Lower leg skin (tissue), 3 donors: Measurements from ENCODE around the gene RNF144A.

Experiments
- CTCF ChIP-seq, 3 donors: fragments of 450-650 bp; IDR thresholded peaks; one replicate each; pipeline ENCODE4 v1.5.1; 2016; ENCODE audit warnings: antibody characterized with exemption in 3 of 3, mild to moderate bottlenecking in 3 of 3, moderate library complexity in 2 of 3
- POLR2A ChIP-seq, 2 donors: fragments of 450-650 bp; IDR thresholded peaks; one replicate each; pipeline ENCODE4 v1.6.1; 2016 to 2017; ENCODE audit warnings: antibody characterized with exemption in 2 of 2, mild to moderate bottlenecking in 1 of 2, moderate library complexity in 1 of 2

- TF ChIP-seq CTCF (IDR thresholded peaks at IDR 0.05) (no peak), POLR2A (IDR thresholded peaks at IDR 0.05) (no peak)
These were observed 142.9 kb downstream of the RNF144A start for GRCh38 chr2:7060156-7060555.
